ENCODE measurements around the gene MBD5. TPM values are rescaled to one million over a fixed set of nuclear protein-coding genes. Genes with fewer than 3 reads are reported as not detected.

Gene MBD5
- total and polyA plus RNA-seq, 2 donors: 16.5 to 134 TPM

Small RNA genes within 50 kb of the gene (small RNA-seq; reads per million reads assigned to genes)
- gene RF00554: not detected

Other genes with a start within 250 kb of the MBD5 start
- gene ACVR2A, start 176.1 kb upstream of the MBD5 start, total RNA-seq: 76.9 TPM
- gene ACVR2A, start 176.1 kb upstream of the MBD5 start, polyA plus RNA-seq: 7.2 TPM
- gene ORC4, start 354 bp upstream of the MBD5 start, total RNA-seq: 109 TPM
- 16.0 TPM for gene ORC4, start 354 bp upstream of the MBD5 start, polyA plus RNA-seq

All from urinary bladder (tissue), 2 donors.